AG10803 (cell line): ENCODE results near the gene ASB3.
"Not testable (repeated sequence)": the region's sequence is repeated elsewhere in the genome, so short reads cannot be mapped to it uniquely, and the experiment has no call there.

Experiments
- DNase-seq: peaks from one replicate; pipeline ENCODE4 v3.0.0; 2010; ENCODE audit warnings: low read depth
- H3K4me3 ChIP-seq: 2 replicates; pipeline ENCODE4 v1.5.1; 2011; ENCODE audit warnings: mild to moderate bottlenecking, low read length, control low read depth
- TF ChIP-seq, protein P1 (sequence below): conservative IDR thresholded peaks from 2 replicates; pipeline ENCODE4 v1.5.1; 2011; ENCODE audit warnings: mild to moderate bottlenecking, low read length, control low read depth, inconsistent platforms

The ASB3 gene

DNA sequence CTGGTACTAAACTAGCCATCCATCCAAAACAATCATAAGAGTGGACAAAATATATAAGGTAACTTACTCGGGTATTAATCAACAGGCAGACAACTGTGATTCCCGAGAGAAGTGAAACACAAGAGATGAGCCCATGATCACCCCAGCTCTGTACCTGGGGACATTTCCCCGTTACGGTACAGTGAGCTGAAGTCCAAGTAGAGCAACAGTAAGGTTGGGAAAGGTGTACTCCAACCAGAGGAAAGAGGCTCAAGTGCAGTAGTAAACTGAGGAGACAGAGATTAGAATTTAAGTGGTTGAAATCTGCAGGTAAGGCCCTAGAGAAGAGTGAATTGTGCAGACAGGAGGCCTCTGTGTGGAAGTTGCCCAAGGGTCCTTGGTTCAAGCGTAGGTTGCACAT lies 49.7 kb downstream of the ASB3 start:
- TF ChIP-seq, protein P1, sequence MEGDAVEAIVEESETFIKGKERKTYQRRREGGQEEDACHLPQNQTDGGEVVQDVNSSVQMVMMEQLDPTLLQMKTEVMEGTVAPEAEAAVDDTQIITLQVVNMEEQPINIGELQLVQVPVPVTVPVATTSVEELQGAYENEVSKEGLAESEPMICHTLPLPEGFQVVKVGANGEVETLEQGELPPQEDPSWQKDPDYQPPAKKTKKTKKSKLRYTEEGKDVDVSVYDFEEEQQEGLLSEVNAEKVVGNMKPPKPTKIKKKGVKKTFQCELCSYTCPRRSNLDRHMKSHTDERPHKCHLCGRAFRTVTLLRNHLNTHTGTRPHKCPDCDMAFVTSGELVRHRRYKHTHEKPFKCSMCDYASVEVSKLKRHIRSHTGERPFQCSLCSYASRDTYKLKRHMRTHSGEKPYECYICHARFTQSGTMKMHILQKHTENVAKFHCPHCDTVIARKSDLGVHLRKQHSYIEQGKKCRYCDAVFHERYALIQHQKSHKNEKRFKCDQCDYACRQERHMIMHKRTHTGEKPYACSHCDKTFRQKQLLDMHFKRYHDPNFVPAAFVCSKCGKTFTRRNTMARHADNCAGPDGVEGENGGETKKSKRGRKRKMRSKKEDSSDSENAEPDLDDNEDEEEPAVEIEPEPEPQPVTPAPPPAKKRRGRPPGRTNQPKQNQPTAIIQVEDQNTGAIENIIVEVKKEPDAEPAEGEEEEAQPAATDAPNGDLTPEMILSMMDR, result no peak
- no peak overlapping the region for H3K4me3 ChIP-seq
- DNase-seq, result no peak

- TF ChIP-seq, protein P1, result no peak
- H3K4me3 ChIP-seq, result no peak overlapping the region
- no peak for DNase-seq
Measured at GRCh38 chr2:53729143-53729762, 57.5 kb downstream of the ASB3 start.

DNA sequence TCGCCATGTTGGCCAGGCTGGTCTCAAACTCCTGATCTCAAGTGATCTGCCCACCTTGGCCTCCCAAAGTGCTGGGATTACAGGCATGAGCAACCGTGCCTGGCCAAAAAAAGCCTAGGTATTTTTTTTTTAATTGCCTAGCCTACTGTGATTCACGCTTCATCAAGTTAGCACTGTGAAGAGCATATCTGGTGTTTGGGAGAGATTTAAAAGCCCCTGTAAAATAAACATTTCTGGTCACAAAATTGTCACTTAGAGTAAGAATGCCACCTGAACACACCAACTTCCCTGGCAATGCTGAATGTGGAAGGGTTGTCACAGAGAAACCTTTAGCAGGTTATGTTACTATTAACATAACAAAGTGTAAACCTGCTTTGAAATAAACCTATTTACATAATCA lies 58.8 kb downstream of the ASB3 start:
- DNase-seq, result no peak
- H3K4me3 ChIP-seq, result no peak overlapping the region
- TF ChIP-seq, protein P1, result no peak

DNA sequence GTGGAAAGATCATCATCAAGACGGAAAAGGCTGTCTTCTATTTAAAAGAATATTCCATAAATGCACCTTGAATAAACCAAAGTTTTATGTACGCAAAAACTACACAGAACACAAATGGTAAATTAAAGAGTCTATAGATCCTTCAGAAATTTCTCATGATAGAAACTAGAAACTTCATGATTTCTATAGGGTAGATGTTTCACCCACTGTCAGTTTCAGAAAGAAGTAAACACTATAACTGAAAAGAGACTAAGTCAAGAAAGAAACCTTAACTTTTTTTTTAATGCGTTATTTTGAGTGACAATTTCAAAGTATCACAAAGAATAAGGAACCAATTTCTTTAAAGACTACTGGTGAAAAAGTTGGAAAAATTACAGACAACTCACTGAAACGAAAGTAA lies 61.1 kb downstream of the ASB3 start:
- TF ChIP-seq, protein P1, result no peak
- DNase-seq, result no peak
- no peak overlapping the region for H3K4me3 ChIP-seq

- peak; percentile 76 for DNase-seq
- TF ChIP-seq, protein P1, result no peak
- H3K4me3 ChIP-seq, result no peak overlapping the region
Measured at GRCh38 chr2:53724536-53724935, 62.2 kb downstream of the ASB3 start.

DNA sequence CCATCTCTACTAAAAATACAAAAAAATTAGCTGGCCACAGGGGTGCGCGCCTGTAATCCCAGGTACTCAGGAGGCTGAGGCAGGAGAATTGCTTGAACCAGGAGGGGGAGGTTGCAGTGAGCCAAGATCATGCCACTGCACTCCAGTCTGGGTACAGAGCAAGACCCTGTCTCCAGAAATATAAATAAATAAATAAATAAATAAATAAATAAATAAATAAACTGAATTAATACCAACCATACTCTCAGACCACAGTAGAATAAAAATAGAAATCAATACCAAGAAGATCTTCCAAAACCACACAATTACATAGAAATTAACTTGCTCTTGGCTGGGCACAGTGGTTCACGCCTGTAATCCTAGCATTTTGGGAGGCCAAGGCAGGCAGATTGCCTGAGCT lies 65.8 kb downstream of the ASB3 start:
- not testable (repeated sequence) for DNase-seq, H3K4me3 ChIP-seq

DNA sequence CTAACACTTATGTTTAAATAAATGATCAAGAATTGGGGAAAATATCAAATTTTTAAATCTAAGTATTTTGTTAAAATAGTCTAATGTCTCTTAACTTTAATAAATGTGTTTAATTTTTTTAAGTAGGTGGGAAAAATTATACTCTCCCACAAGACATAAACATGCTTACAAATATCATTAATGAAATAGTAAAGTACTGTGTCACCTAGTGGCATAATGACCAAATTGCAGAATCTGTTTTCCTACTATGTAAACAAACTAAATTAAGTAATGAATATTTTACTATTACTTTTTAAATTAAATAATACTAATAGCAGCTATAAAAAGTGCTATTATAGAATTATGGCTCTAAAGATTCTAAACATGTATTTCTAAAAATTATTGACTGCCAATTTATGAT lies 71.2 kb downstream of the ASB3 start:
- TF ChIP-seq, protein P1, result peak; percentile 55
- no peak overlapping the region for H3K4me3 ChIP-seq
- DNase-seq, result peak; percentile 7
